OCI-LY1 (cell line): ENCODE measurements around the gene HOXD9.

Source experiments
- CTCF ChIP-seq: fragments of 200-600 bp; sonication (generic), shearing (Covaris generic); IDR thresholded peaks from 2 replicates; pipeline ENCODE4 v1.5.1; 2017; ENCODE audit warnings: mild to moderate bottlenecking, antibody characterized with exemption, low read length, moderate library complexity, mixed read lengths
- EZH2 ChIP-seq: fragments of 200-600 bp; sonication (generic), shearing (Covaris generic); IDR thresholded peaks from 2 replicates; pipeline ENCODE4 v1.8.0; 2017; ENCODE audit warnings: borderline replicate concordance, mixed run types, mild to moderate bottlenecking, antibody characterized with exemption, low read length, moderate library complexity, mixed read lengths

GRCh38 chr2:176173567-176174381 lies 51.3 kb downstream of the HOXD9 start:
- TF ChIP-seq CTCF (no peak), EZH2 (no peak)
